ENCODE results near the gene MADCAM1. TPM values are rescaled to one million over a fixed set of nuclear protein-coding genes. Genes with fewer than 3 reads are reported as not detected.
A peak's percentile ranks its signal among the peaks of the same experiment; 100 is the strongest.

MADCAM1 gene
- total and polyA plus RNA-seq, 2 experiments from 2014 or later: 2.2 to 3.4 TPM

GRCh38 chr19:483332-484072, 12.8 kb upstream of the MADCAM1 start:
- TF ChIP-seq, protein P1, sequence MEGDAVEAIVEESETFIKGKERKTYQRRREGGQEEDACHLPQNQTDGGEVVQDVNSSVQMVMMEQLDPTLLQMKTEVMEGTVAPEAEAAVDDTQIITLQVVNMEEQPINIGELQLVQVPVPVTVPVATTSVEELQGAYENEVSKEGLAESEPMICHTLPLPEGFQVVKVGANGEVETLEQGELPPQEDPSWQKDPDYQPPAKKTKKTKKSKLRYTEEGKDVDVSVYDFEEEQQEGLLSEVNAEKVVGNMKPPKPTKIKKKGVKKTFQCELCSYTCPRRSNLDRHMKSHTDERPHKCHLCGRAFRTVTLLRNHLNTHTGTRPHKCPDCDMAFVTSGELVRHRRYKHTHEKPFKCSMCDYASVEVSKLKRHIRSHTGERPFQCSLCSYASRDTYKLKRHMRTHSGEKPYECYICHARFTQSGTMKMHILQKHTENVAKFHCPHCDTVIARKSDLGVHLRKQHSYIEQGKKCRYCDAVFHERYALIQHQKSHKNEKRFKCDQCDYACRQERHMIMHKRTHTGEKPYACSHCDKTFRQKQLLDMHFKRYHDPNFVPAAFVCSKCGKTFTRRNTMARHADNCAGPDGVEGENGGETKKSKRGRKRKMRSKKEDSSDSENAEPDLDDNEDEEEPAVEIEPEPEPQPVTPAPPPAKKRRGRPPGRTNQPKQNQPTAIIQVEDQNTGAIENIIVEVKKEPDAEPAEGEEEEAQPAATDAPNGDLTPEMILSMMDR (IDR thresholded peaks at IDR 0.05; ENCODE audit: low read depth, low read length): no peak

DNA sequence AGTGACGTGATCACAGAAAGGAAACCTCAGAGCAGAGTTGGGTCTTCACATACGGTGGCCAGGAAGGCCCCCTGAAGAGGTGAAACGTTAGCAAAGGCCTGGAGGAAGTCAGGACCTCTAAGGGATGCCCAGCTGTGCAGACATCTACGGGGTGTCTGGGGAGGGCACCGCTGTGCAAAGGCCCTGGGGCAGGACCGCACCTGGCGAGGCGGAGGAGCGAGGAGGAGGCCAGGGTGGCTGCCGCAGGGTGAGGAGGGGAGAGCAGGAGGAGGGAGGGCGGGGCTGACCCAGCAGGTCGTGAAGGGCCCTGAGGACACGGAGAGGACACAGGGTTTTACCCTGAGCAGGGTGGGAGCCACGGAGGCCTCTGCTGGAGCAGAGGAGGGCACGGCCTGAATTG, 11.8 kb upstream of the MADCAM1 start:
- H3K27ac ChIP-seq: no peak overlapping the region
- H3K9me3 ChIP-seq (ENCODE audit: low read depth): no peaks in the 10 kb centered on the region
- H3K27me3 ChIP-seq: no peaks in the 10 kb centered on the region
- TF ChIP-seq, protein P1 (IDR thresholded peaks at IDR 0.05; ENCODE audit: low read depth, low read length): no peak
- no peaks in the 10 kb centered on the region for H3K36me3 ChIP-seq
- no peak for DNase-seq (ENCODE audit: low read depth in 1 of 2, low spot score in 1 of 2)
- H3K4me3 ChIP-seq: no peak overlapping the region
- H3K4me1 ChIP-seq (ENCODE audit: low read depth): no peaks in the 10 kb centered on the region

More at GRCh38 chr19:483332-484072, 12.8 kb upstream of the MADCAM1 start:
- H3K4me1 ChIP-seq (ENCODE audit: low read depth): no peaks in the 10 kb centered on the region
- H3K27ac ChIP-seq: no peak overlapping the region
- H3K36me3 ChIP-seq: no peaks in the 10 kb centered on the region
- H3K9me3 ChIP-seq (ENCODE audit: low read depth): no peaks in the 10 kb centered on the region
- no peak for DNase-seq (ENCODE audit: low read depth in 1 of 2, low spot score in 1 of 2)
- H3K4me3 ChIP-seq: no peak overlapping the region
- H3K27me3 ChIP-seq: no peaks in the 10 kb centered on the region

DNA sequence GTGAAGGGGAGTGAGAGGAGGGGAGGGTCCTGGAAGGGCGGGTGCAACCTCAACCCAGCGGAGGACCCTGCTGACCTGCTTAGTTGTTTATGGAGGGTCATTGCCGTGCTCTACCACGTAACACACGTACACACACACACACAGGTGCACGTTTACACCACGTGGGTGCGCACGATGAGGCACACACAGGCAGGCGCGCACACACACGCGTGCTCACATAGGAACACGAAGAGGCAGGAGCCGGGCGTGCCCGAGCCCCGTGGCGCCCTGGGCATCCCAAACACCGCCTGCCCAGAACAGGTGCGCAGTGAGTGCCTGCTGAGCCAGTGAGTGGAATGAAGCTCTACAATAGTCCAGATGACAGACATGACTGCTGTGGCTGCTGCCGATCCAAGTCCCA, 11.2 kb upstream of the MADCAM1 start:
- Histone ChIP-seq H3K27me3 (no peaks in the 10 kb centered on the region), H3K4me3 (no peak overlapping the region)

DNA sequence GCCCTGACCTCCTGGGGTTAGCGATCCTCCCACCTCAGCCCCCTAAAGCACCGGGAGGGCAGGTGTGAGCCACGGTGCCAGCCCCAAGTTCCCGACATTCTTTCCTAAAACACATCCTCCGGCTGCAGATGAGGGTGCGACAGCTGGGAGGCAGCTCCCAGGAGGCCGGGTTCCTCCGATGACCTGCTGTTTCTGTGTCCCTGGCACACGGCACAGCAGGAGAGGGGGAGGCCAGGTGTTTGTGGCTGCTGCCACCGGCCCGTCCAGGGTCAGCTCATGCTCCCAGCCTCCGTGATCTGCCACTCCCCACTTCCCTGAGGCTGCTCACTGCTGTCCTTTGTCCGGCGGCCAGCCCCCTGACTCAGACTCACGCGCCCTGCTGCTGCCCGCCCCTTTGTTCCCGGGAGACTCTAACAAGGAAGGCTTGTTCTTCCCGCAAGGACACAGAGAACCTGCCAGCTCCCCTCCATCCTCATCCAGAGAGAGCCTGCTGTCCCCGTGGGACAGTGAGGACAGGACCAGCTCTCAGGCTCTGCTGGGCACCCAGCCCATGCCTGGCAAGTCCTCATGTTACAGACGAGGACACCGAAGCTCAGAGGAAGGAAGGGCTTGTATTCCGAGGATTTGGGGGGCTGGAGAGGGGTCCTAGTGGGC, 10.6 kb upstream of the MADCAM1 start:
- DNase-seq (ENCODE audit: low read depth in 1 of 2, low spot score in 1 of 2): peak in 1 of 2 donors; percentile 60
- Histone ChIP-seq H3K27me3 (no peaks in the 10 kb centered on the region), H3K9me3 (ENCODE audit: low read depth) (no peaks in the 10 kb centered on the region), H3K4me3 (no peak overlapping the region), H3K36me3 (no peaks in the 10 kb centered on the region), H3K27ac (no peak overlapping the region), H3K4me1 (ENCODE audit: low read depth) (peaks cover 5% of the 10 kb centered on the region)
- TF ChIP-seq, protein P1 (IDR thresholded peaks at IDR 0.05; ENCODE audit: low read depth, low read length): no peak

More for the DNA sequence above, 11.2 kb upstream of the MADCAM1 start:
- H3K36me3 ChIP-seq: no peaks in the 10 kb centered on the region
- DNase-seq (ENCODE audit: low read depth in 1 of 2, low spot score in 1 of 2): no peak
- TF ChIP-seq, protein P1 (IDR thresholded peaks at IDR 0.05; ENCODE audit: low read depth, low read length): no peak
- no peak overlapping the region for H3K27ac ChIP-seq
- peaks cover 4% of the 10 kb centered on the region for H3K4me1 ChIP-seq (ENCODE audit: low read depth)
- no peaks in the 10 kb centered on the region for H3K9me3 ChIP-seq (ENCODE audit: low read depth)

DNA sequence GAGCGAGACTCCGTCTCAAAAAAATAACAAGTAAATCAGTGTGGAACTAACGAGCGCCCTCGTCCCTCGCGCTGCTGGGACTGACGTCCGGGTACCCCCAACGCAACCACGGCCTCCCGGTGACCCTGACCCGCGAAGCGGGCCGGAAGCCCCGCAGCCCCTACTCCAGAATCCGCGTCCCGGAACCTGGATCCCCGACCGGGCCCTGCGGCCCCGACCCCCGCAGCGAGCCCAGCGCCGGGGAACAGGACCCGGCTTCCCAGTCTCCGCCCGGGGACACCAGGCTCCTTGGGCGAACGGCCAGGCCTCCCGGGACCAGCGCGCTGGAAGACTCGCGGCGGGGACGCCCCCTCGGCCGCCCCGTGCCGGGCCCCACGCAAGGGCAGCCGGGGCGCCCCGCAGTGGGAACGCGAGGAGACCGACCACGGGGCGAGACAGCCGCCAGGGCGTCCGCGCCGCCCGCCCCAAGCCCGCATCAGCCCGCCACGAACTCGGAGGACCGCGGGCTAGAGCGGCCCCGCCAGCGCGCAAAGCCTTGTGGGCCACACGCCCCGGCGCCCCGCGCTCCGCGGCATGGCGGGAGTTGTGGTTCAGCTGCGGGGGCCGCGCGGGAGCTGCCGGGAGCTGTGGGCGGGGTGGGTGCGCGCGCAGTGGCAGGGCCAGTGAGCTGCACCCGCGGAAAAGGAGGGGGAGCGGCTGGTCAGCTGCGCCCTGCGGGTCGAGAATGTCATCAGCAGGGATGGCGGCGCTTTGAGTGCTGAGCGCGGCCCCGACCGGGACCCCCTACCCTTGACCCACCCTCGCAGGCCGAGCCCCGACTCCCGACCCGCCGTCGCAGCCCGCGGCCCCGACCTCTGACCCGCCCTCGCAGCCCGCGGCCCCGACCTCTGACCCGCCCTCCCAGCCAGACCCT, 7.5 kb upstream of the MADCAM1 start:
- TF ChIP-seq, protein P1 (IDR thresholded peaks at IDR 0.05; ENCODE audit: low read depth, low read length): no peak
- H3K36me3 ChIP-seq: no peaks in the 10 kb centered on the region
- H3K4me3 ChIP-seq: peak overlapping the region; percentile 87

More for the DNA sequence above, 7.5 kb upstream of the MADCAM1 start:
- H3K4me1 ChIP-seq (ENCODE audit: low read depth): peaks cover 5% of the 10 kb centered on the region
- H3K27me3 ChIP-seq: no peaks in the 10 kb centered on the region
- peak; percentile 97 to 98 for DNase-seq (ENCODE audit: low read depth in 1 of 2, low spot score in 1 of 2)
- peak overlapping the region; percentile 94 for H3K27ac ChIP-seq
- H3K9me3 ChIP-seq (ENCODE audit: low read depth): no peaks in the 10 kb centered on the region
